H1 (cell line): Measurements from ENCODE around the gene METTL21C. TPM values are rescaled to one million over a fixed set of nuclear protein-coding genes. Genes with fewer than 3 reads are reported as not detected.

Experiments
- CTCF ChIA-PET: fragments of 300-600 bp; sonication (Branson Sonifier 250); formaldehyde crosslinking; loops from one replicate; lab custom pipeline; 2021; ENCODE audit not compliant: partially characterized antibody; lab: Charles Lee
- POLR2A ChIA-PET: fragments of 300-600 bp; sonication (Branson Sonifier 250); formaldehyde crosslinking; loops from one replicate; lab custom pipeline; 2021; ENCODE audit warnings: inconsistent platforms; ENCODE audit not compliant: partially characterized antibody; lab: Charles Lee
- DNase-seq, 2 experiments: peaks; one replicate each; pipeline versions ENCODE4 v3.0.0 to v3.0.0-alpha.2; 2010 to 2022; ENCODE audit warnings: low spot score in 2 of 2, low read depth in 1 of 2, mixed read lengths in 1 of 2
- FAIRE-seq: peaks from 2 replicates; lab custom pipeline; 2011; peaks lifted over from hg19 to GRCh38; lab: Jason Lieb, UNC
- H2AFZ ChIP-seq: 2 replicates; pipeline ENCODE4 v1.8.1; 2012; ENCODE audit warnings: low read length, inconsistent platforms
- H2AK5ac ChIP-seq: 2 replicates; pipeline ENCODE4 v1.6.1; 2013; ENCODE audit warnings: low read depth, low read length
- H2BK120ac ChIP-seq: replicated peaks from 2 replicates; pipeline ENCODE3; 2013; ENCODE audit warnings: low read depth, low read length, inconsistent platforms
- H2BK12ac ChIP-seq: 2 replicates; pipeline ENCODE4 v1.6.1; 2013; ENCODE audit warnings: low read depth, low read length
- H2BK15ac ChIP-seq: 2 replicates; pipeline ENCODE4 v1.6.1; 2013; ENCODE audit warnings: low read length
- H2BK20ac ChIP-seq: 2 replicates; pipeline ENCODE4 v1.6.1; 2013; ENCODE audit warnings: low read length
- H2BK5ac ChIP-seq: 2 replicates; pipeline ENCODE4 v1.6.1; 2013; ENCODE audit warnings: low read depth, low read length
- H3K14ac ChIP-seq: 2 replicates; pipeline ENCODE4 v1.6.1; 2013; ENCODE audit warnings: inconsistent platforms; ENCODE audit not compliant: insufficient read length
- H3K18ac ChIP-seq: 2 replicates; pipeline ENCODE4 v1.6.1; 2013; ENCODE audit warnings: low read length; ENCODE audit errors: extremely low read depth
- H3K23ac ChIP-seq: 2 replicates; pipeline ENCODE4 v1.6.1; 2013; ENCODE audit warnings: inconsistent platforms; ENCODE audit not compliant: insufficient read length
- H3K23me2 ChIP-seq: 2 replicates; pipeline ENCODE4 v1.6.1; 2013; ENCODE audit warnings: low read depth, low read length
- H3K27ac ChIP-seq: 2 replicates; pipeline ENCODE4 v1.6.1; 2011; ENCODE audit warnings: low read depth, low read length, inconsistent platforms
- H3K27me3 ChIP-seq, 4 experiments: replicated peaks in 1 of 4; 1 replicate in 1 of 4; 2 replicates in 3 of 4; pipeline versions ENCODE4 v1.6.1 to v1.8.1; 2011 to 2013; ENCODE audit warnings: low read length in 3 of 4, mild to moderate bottlenecking in 3 of 4, inconsistent platforms in 2 of 4, mixed read lengths in 2 of 4, moderate library complexity in 1 of 4; ENCODE audit not compliant: control insufficient read depth in 3 of 4, insufficient read depth in 3 of 4; ENCODE audit errors: extremely low read depth in 1 of 4
- H3K36me3 ChIP-seq, 4 experiments: 2 replicates each; pipeline versions ENCODE4 v1.6.1 to v1.8.1; 2011 to 2013; ENCODE audit warnings: mild to moderate bottlenecking in 4 of 4, low read length in 3 of 4, moderate library complexity in 2 of 4, control low read depth in 1 of 4, inconsistent platforms in 1 of 4; ENCODE audit not compliant: insufficient read depth in 4 of 4, control insufficient read depth in 2 of 4
- H3K4ac ChIP-seq: replicated peaks from 2 replicates; pipeline ENCODE3; 2013; ENCODE audit warnings: low read length, low read depth, mixed read lengths, inconsistent platforms; ENCODE audit not compliant: insufficient read length
- H3K4me1 ChIP-seq, 4 experiments: replicated peaks in 1 of 4; 1 replicate in 1 of 4; 2 replicates in 3 of 4; pipeline versions ENCODE4 v1.6.1 to v1.8.1; 2011 to 2013; ENCODE audit warnings: low read length in 3 of 4, inconsistent platforms in 2 of 4, mixed read lengths in 1 of 4; ENCODE audit not compliant: insufficient read depth in 4 of 4, control insufficient read depth in 3 of 4
- H3K4me2 ChIP-seq, 2 experiments: 2 replicates each; pipeline versions ENCODE4 v1.6.1 to v1.8.1; 2011 to 2013; ENCODE audit warnings: low read depth in 2 of 2, low read length in 2 of 2, control low read depth in 1 of 2, inconsistent platforms in 1 of 2, mild to moderate bottlenecking in 1 of 2; ENCODE audit not compliant: insufficient read depth in 1 of 2
- H3K4me3 ChIP-seq, 4 experiments: fragments of 200-600, 300-600 bp in 1 of 4; sonication (generic), shearing (Covaris generic), sonication (Bioruptor Twin) in 1 of 4; 2 replicates each; pipeline versions ENCODE4 v1.5.1 to v1.8.1; 2011 to 2016; ENCODE audit warnings: low read length in 4 of 4, low read depth in 3 of 4, control low read depth in 2 of 4, inconsistent platforms in 2 of 4, mild to moderate bottlenecking in 2 of 4, mixed read lengths in 1 of 4, moderate library complexity in 1 of 4; ENCODE audit not compliant: insufficient read depth in 2 of 4; ENCODE audit errors: extremely low read depth in 1 of 4
- H3K56ac ChIP-seq: replicated peaks from 2 replicates; pipeline ENCODE3; 2013; ENCODE audit warnings: low read depth, mild to moderate bottlenecking, mixed read lengths, low read length, inconsistent platforms; ENCODE audit not compliant: insufficient read length
- H3K79me1 ChIP-seq: 2 replicates; pipeline ENCODE4 v1.6.1; 2013; ENCODE audit warnings: low read depth, low read length, control low read depth
- H3K79me2 ChIP-seq, 2 experiments: 2 replicates each; pipeline versions ENCODE4 v1.6.1 to v1.8.1; 2012 to 2013; ENCODE audit warnings: low read length in 2 of 2, mild to moderate bottlenecking in 2 of 2, inconsistent platforms in 1 of 2; ENCODE audit not compliant: insufficient read depth in 2 of 2, control insufficient read depth in 1 of 2
- H3K9ac ChIP-seq, 4 experiments: replicated peaks in 1 of 4; 1 replicate in 1 of 4; 2 replicates in 3 of 4; pipeline versions ENCODE4 v1.6.1 to v1.8.1; 2011 to 2013; ENCODE audit warnings: low read depth in 3 of 4, low read length in 3 of 4, control low read depth in 2 of 4, mild to moderate bottlenecking in 2 of 4, moderate library complexity in 2 of 4, inconsistent platforms in 1 of 4; ENCODE audit errors: extremely low read depth in 1 of 4
- H3K9me3 ChIP-seq, 2 experiments: 2 replicates each; pipeline versions ENCODE4 v1.6.1 to v1.8.1; 2012 to 2013; ENCODE audit warnings: mild to moderate bottlenecking in 2 of 2, moderate library complexity in 2 of 2, control low read depth in 1 of 2, inconsistent platforms in 1 of 2, low read depth in 1 of 2, low read length in 1 of 2, mixed read lengths in 1 of 2; ENCODE audit not compliant: insufficient read depth in 2 of 2
- H4K20me1 ChIP-seq, 2 experiments: replicated peaks in 1 of 2; 2 replicates each; pipeline versions ENCODE3 to v1.8.1; 2011 to 2013; ENCODE audit warnings: inconsistent platforms in 2 of 2, low read length in 2 of 2, mild to moderate bottlenecking in 1 of 2; ENCODE audit not compliant: insufficient read depth in 2 of 2, control insufficient read depth in 1 of 2
- H4K5ac ChIP-seq: 2 replicates; pipeline ENCODE4 v1.6.1; 2013; ENCODE audit warnings: low read length, low read depth, mixed read lengths, inconsistent platforms; ENCODE audit not compliant: insufficient read length
- H4K8ac ChIP-seq: 2 replicates; pipeline ENCODE4 v1.8.0; 2013; ENCODE audit warnings: mild to moderate bottlenecking, moderate library complexity, low read length, inconsistent platforms; ENCODE audit not compliant: insufficient read depth; ENCODE audit errors: extremely low read depth
- H4K91ac ChIP-seq: replicated peaks from 2 replicates; pipeline ENCODE3; 2013; ENCODE audit warnings: low read length, mixed read lengths, inconsistent platforms; ENCODE audit not compliant: insufficient read length
- ATF2 ChIP-seq: IDR thresholded peaks from 2 replicates; pipeline ENCODE4 v1.6.1; 2012; ENCODE audit warnings: low read length, inconsistent platforms
- ATF3 ChIP-seq: IDR thresholded peaks from 2 replicates; pipeline ENCODE4 v1.6.1; 2011; ENCODE audit warnings: low read depth, mild to moderate bottlenecking, low read length; ENCODE audit not compliant: insufficient read depth
- EZH2 ChIP-seq: fragments of 200-600 bp; sonication (generic); IDR thresholded peaks from 2 replicates; pipeline ENCODE4 v1.7.1; 2012; ENCODE audit warnings: low read depth, mild to moderate bottlenecking, moderate library complexity, low read length, inconsistent platforms; ENCODE audit not compliant: severe bottlenecking
- POLR2A ChIP-seq, 2 experiments: IDR thresholded peaks; 1 replicate in 1 of 2; 2 replicates in 1 of 2; pipeline ENCODE4 v1.6.1; 2011; ENCODE audit warnings: low read depth in 2 of 2, low read length in 2 of 2, mild to moderate bottlenecking in 2 of 2; ENCODE audit errors: control extremely low read depth in 1 of 2
- POU5F1 ChIP-seq: IDR thresholded peaks from 2 replicates; pipeline ENCODE4 v1.6.1; 2011; ENCODE audit warnings: low read depth, mild to moderate bottlenecking, low read length, moderate library complexity
- TCF12 ChIP-seq: IDR thresholded peaks from 2 replicates; pipeline ENCODE4 v1.6.1; 2011; ENCODE audit warnings: low read depth, mild to moderate bottlenecking, low read length
- WGBS, 2 experiments: shearing (Covaris generic) in 1 of 2; methylation state at CpG; one replicate each; pipeline versions ENCODE4 v1.1.6 to v1.1.7; 2013 to 2015; ENCODE audit warnings: low lambda C conversion rate in 2 of 2, mixed read lengths in 2 of 2, inconsistent platforms in 1 of 2, low coverage in 1 of 2, missing lambda C conversion rate in 1 of 2; ENCODE audit not compliant: insufficient replicate concordance in 2 of 2, insufficient coverage in 1 of 2, insufficient read length in 1 of 2; ENCODE audit errors: extremely low coverage in 1 of 2, missing lambda C conversion rate in 1 of 2; 5-methylcytosine and 5-hydroxymethylcytosine counted together
- polyA plus RNA-seq, 7 experiments: library from polyadenylated mRNA; depleted of rRNA in 3 of 7; stranded (reverse) in 5 of 7; unstranded in 2 of 7; fragments of >200 nt in 5 of 7; fragments of 200-250 nt in 2 of 7; gene quantifications; 1 replicate in 5 of 7; 2 replicates in 1 of 7; 4 replicates in 1 of 7; pipeline versions ENCODE4 v1.2.1 to v1.2.3, GENCODE V29; 2011 to 2013; ENCODE audit warnings: missing spikeins in 2 of 7, mixed read lengths in 2 of 7
- total RNA-seq: library from RNA; stranded (reverse); fragmentation: NEBNext Ultra II Directional; extraction: Animal tissue kit (Norgen Biotek cat#: 25700); gene quantifications from 2 replicates; pipeline ENCODE4 v1.2.1, GENCODE V29; 2021

METTL21C gene
- total and polyA plus RNA-seq, 2 of the 8 experiments (the other 6 are each of a cell fraction or from before 2014, with no cell fraction given) = not detected

GRCh38 chr13:102687520-102687919 lies 7.3 kb downstream of the METTL21C start:
- no peak for DNase-seq
- Histone ChIP-seq H3K4ac (no peak overlapping the region), H3K23ac (no peak overlapping the region), H4K8ac (no peak overlapping the region), H3K4me1 (peaks cover 0 to 10% (median 7%) of the 10 kb centered on the region in 4 experiments), H3K18ac (no peak overlapping the region), H4K20me1 (no peaks in the 10 kb centered on the region), H3K4me3 (no peak overlapping the region), H3K9ac (no peak overlapping the region), H2BK20ac (no peak overlapping the region), H3K27me3 (no peaks in the 10 kb centered on the region), H3K27ac (no peak overlapping the region), H3K36me3 (no peaks in the 10 kb centered on the region), H2BK15ac (no peak overlapping the region), H2AFZ (no peak overlapping the region), H3K79me1 (no peaks in the 10 kb centered on the region), H2BK5ac (no peak overlapping the region; the same call in 1 of the 2 replicates), H3K79me2 (no peaks in the 10 kb centered on the region), H2BK120ac (no peak overlapping the region), H4K91ac (no peak overlapping the region), H4K5ac (peak overlapping the region; percentile 35), H2BK12ac (no peak overlapping the region), H2AK5ac (no peak overlapping the region), H3K4me2 (no peak overlapping the region), H3K14ac (no peak overlapping the region), H3K56ac (no peak overlapping the region), H3K23me2 (no peaks in the 10 kb centered on the region), H3K9me3 (no peaks in the 10 kb centered on the region)
- WGBS, 2 experiments = 86% methylated on average over 7 of the region's 7 CpGs; no CpG with 5 or more reads in 1 of the 2 experiments
- ChIA-PET CTCF (interaction anchor here (0.6 kb wide), 1 partner anchor 107 kb away, joined by 3 read pairs; no protein-coding TSS in a partner anchor), POLR2A (no interaction called here)
- TF ChIP-seq POU5F1 (no peak), TCF12 (no peak), EZH2 (no peak), ATF2 (no peak), POLR2A (IDR thresholded peaks at IDR 0.05; ENCODE audit: control extremely low read depth in 1 of 2, low read depth in 2 of 2, low read length in 2 of 2) (no peak), ATF3 (no peak)
- FAIRE-seq = no peak
